Tibial nerve (tissue), 4 donors: ENCODE measurements around the gene UNC50. TPM values are rescaled to one million over a fixed set of nuclear protein-coding genes. Genes with fewer than 3 reads are reported as not detected.

ENCODE experiments used
- DNase-seq, 2 donors: peaks; one replicate each; pipeline ENCODE4 v3.0.0-alpha.2; 2019; ENCODE audit warnings: low spot score in 2 of 2
- H3K27ac ChIP-seq, 4 donors: fragments of 200-600 bp; sonication (generic) in 3 of 4; one replicate each; pipeline ENCODE4 v1.5.1; 2017 to 2019; ENCODE audit warnings: mild to moderate bottlenecking in 1 of 4
- H3K27me3 ChIP-seq, 2 donors: fragments of 200-600 bp; sonication (generic) in 1 of 2; one replicate each; pipeline versions ENCODE4 v1.5.1 to v1.6.0; 2017 to 2019
- H3K36me3 ChIP-seq, 3 donors: fragments of 200-600 bp; sonication (generic); one replicate each; pipeline ENCODE4 v1.5.1; 2018 to 2019
- H3K4me1 ChIP-seq, 4 donors: fragments of 200-600 bp; sonication (generic) in 3 of 4; one replicate each; pipeline ENCODE4 v1.5.1; 2017 to 2019
- H3K4me3 ChIP-seq, 4 donors: fragments of 200-600 bp; sonication (generic) in 3 of 4; one replicate each; pipeline ENCODE4 v1.5.1; 2017 to 2019; ENCODE audit warnings: mild to moderate bottlenecking in 1 of 4, moderate library complexity in 1 of 4
- H3K9me3 ChIP-seq, 4 donors: fragments of 200-600 bp; sonication (generic) in 3 of 4; one replicate each; pipeline ENCODE4 v1.5.1; 2017 to 2019
- CTCF ChIP-seq, 5 experiments: fragments of 200-600 bp in 3 of 5; fragments of 450-650 bp in 2 of 5; sonication (generic) in 3 of 5; IDR thresholded peaks; one replicate each; pipeline ENCODE4 v1.5.1; 2016 to 2019; ENCODE audit warnings: antibody characterized with exemption in 5 of 5, mild to moderate bottlenecking in 3 of 5, moderate library complexity in 2 of 5
- EP300 ChIP-seq, 2 donors: sonication (generic); formaldehyde crosslinking; IDR thresholded peaks; one replicate each; pipeline ENCODE4 v1.6.1; 2017; ENCODE audit warnings: antibody characterized with exemption in 2 of 2, mild to moderate bottlenecking in 1 of 2
- POLR2A ChIP-seq, 2 donors: fragments of 450-650 bp; IDR thresholded peaks; one replicate each; pipeline ENCODE4 v1.6.1; 2017; ENCODE audit warnings: antibody characterized with exemption in 2 of 2, mild to moderate bottlenecking in 2 of 2, moderate library complexity in 2 of 2
- WGBS, 2 donors: methylation state at CpG; one replicate each; pipeline ENCODE4 v1.1.5; 2018; 5-methylcytosine and 5-hydroxymethylcytosine counted together
- total RNA-seq, 4 donors: library from RNA; depleted of rRNA; stranded (reverse); fragments of >200 nt; gene quantifications; one replicate each; pipeline ENCODE4 v1.1.0, GENCODE V29; 2016

Gene UNC50
- total RNA-seq, 4 donors from 2014 or later: 45.3 to 64.9 (median 56.7) TPM

GRCh38 chr2:98663511-98664090 is 55.2 kb downstream of the UNC50 start:
- WGBS, 2 donors: 84 to 92% methylated on average over 12 of the region's 12 CpGs
- TF ChIP-seq CTCF (IDR thresholded peaks at IDR 0.05) (no peak), POLR2A (IDR thresholded peaks at IDR 0.05) (no peak), EP300 (IDR thresholded peaks at IDR 0.05) (no peak)
- no peaks in the 10 kb centered on the region for H3K27me3 ChIP-seq
- peak overlapping the region in 1 of 4 donors; percentile 21 for H3K27ac ChIP-seq
- H3K9me3 ChIP-seq: peaks cover 0 to 7% (median 2%) of the 10 kb centered on the region in 4 donors
- H3K4me1 ChIP-seq: no peaks in the 10 kb centered on the region
- H3K36me3 ChIP-seq: peaks cover 0 to 38% (median 0%) of the 10 kb centered on the region in 3 donors
- H3K4me3 ChIP-seq: no peak overlapping the region
- DNase-seq: no peak

DNA sequence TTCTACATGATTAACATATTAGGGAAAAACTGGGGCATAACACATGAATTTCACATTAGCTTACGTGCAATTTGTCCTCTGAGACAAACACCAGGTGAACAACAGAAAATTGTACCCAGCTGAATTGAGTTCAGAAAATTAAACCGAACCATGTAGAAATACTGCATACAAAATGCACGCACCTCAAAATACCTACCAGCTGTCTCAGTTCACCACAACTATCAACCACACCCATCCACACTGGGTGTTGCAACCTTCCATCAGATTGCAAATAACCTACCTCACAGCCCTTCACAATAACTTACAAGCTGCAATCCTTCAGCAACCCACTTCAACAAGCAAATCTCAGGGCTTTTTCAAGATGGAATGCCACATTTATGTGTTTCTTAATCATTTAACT is 55.9 kb downstream of the UNC50 start:
- Histone ChIP-seq H3K9me3 (peaks cover 0 to 7% (median 2%) of the 10 kb centered on the region in 4 donors), H3K27me3 (no peaks in the 10 kb centered on the region), H3K36me3 (peaks cover 0 to 45% (median 0%) of the 10 kb centered on the region in 3 donors), H3K4me3 (no peak overlapping the region), H3K27ac (no peak overlapping the region), H3K4me1 (no peaks in the 10 kb centered on the region)
- no peak for TF ChIP-seq EP300 (IDR thresholded peaks at IDR 0.05)
- TF ChIP-seq CTCF (IDR thresholded peaks at IDR 0.05): no peak
- TF ChIP-seq POLR2A (IDR thresholded peaks at IDR 0.05): no peak
- DNase-seq: no peak
- 80 to 85% methylated on average over 3 of the region's 3 CpGs for WGBS, 2 donors

GRCh38 chr2:98665677-98666076 is 57.3 kb downstream of the UNC50 start:
- Histone ChIP-seq H3K4me1 (no peaks in the 10 kb centered on the region), H3K27me3 (no peaks in the 10 kb centered on the region), H3K4me3 (no peak overlapping the region), H3K27ac (no peak overlapping the region), H3K9me3 (peaks cover 0 to 3% (median 0%) of the 10 kb centered on the region in 4 donors), H3K36me3 (peaks cover 0 to 46% (median 0%) of the 10 kb centered on the region in 3 donors)
- no peak for TF ChIP-seq EP300 (IDR thresholded peaks at IDR 0.05)
- TF ChIP-seq POLR2A (IDR thresholded peaks at IDR 0.05): no peak
- TF ChIP-seq CTCF (IDR thresholded peaks at IDR 0.05): no peak
- WGBS, 2 donors: 85 to 88% methylated on average over 3 of the region's 3 CpGs
- DNase-seq: no peak

Other genes starting within 250 kb of the UNC50 start
- gene INPP4A, start 163.7 kb upstream of the UNC50 start, total RNA-seq: 10 to 100 TPM; 23.7 to 45.0 (median 30.9) TPM
- 10 to 100 TPM; 23.1 to 46.8 (median 33.7) TPM for gene COA5, start 77 bp upstream of the UNC50 start, total RNA-seq
- 10 to 100 TPM; 12.6 to 50.0 (median 16.1) TPM for gene MGAT4A, start 122.5 kb downstream of the UNC50 start, total RNA-seq